ENCODE data around the gene NSF. TPM values are rescaled to one million over a fixed set of nuclear protein-coding genes. Genes with fewer than 3 reads are reported as not detected.
"Not testable (repeated sequence)": the region's sequence is repeated elsewhere in the genome, so short reads cannot be mapped to it uniquely, and the experiment has no call there.

Gene NSF
- total RNA-seq, 2 experiments from 2014 or later, result 49.8 to 52.8 TPM

DNA sequence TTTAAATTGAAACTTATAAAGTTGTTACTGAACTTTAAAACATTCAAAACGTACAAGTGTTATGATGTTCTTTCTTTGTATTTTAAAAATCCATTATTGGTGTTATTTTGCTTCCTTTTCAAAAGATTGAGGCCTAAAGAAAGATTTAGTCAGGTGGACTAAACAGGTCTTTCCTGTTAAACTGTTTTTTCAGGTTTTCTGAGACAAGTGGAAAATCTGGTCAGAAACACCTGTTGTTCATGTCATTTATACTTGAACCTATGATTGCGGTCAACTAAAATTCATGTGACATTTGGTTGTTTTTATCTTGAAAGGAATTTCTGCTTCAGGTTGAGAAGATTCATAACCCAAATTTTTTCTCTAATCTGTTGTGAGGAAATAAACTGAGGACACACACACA, 108.5 kb downstream of the NSF start:
- H3K4me3 Mint-ChIP-seq; H3K36me3 Mint-ChIP-seq; POLR2A ChIA-PET; H3K27me3 Mint-ChIP-seq; H3K27ac Mint-ChIP-seq; H3K4me1 Mint-ChIP-seq; ATAC-seq (ENCODE audit: low read depth); DNase-seq; H3K9me3 Mint-ChIP-seq: not testable (repeated sequence)

DNA sequence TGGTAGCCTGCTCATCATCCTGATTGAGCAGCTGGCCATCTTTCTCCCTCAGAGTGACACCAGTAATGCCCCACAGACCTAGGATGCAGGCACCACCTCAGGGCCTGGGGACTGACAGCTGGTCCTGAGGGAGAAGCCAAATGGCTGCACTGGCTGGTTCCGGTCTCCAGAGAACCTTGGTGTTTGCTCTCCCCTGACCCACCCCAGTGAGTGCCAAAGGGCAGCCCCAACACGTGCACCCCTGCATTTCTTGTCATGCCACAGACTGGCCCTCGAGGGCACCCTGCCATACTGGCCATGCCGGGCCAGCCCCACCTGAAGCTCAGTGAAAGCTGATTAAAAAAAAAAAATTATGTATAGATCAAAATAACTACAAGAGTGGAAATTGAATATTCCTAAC, 127.5 kb downstream of the NSF start:
- DNase-seq, result no peak
- Mint-ChIP-seq H3K9me3 (no peaks in the 10 kb centered on the region), H3K4me3 (no peak overlapping the region), H3K27me3 (no peaks in the 10 kb centered on the region), H3K36me3 (peaks cover 13% of the 10 kb centered on the region), H3K27ac (no peak overlapping the region), H3K4me1 (peaks cover 6% of the 10 kb centered on the region)
- ATAC-seq (ENCODE audit: low read depth), result no peak
- POLR2A ChIA-PET, result no interaction called here

DNA sequence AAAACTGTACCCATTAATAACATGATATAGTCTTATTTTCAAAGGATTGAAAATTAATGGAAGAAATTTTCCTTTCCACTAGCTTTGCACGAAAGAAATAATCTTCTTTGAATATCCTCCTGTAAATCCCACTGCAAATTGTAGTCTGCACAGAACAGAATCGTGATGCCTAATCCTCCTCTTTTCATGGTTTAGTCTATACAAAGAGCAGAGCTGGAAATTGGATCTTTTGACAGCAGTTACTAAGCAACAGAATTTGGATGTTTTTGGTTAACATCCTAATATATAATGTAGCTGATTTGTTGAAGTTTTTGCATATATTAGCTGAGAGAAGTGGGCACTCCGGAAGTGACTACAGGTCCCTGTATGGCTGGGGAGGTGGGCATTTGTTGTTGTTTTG, 129.4 kb downstream of the NSF start:
- no peaks in the 10 kb centered on the region for H3K9me3 Mint-ChIP-seq
- no peak overlapping the region for H3K4me3 Mint-ChIP-seq
- peaks cover 7% of the 10 kb centered on the region for H3K36me3 Mint-ChIP-seq
- DNase-seq (no peak), ATAC-seq (ENCODE audit: low read depth) (no peak)
- no peak overlapping the region for H3K27ac Mint-ChIP-seq
- no peaks in the 10 kb centered on the region for H3K4me1 Mint-ChIP-seq
- POLR2A ChIA-PET, result no interaction called here
- no peaks in the 10 kb centered on the region for H3K27me3 Mint-ChIP-seq

GRCh38 chr17:46720408-46720807, 129.9 kb downstream of the NSF start:
- POLR2A ChIA-PET, result no interaction called here
- H3K27me3 Mint-ChIP-seq, result no peaks in the 10 kb centered on the region
- H3K27ac Mint-ChIP-seq, result no peak overlapping the region
- peaks cover 7% of the 10 kb centered on the region for H3K36me3 Mint-ChIP-seq
- H3K4me1 Mint-ChIP-seq, result no peaks in the 10 kb centered on the region
- H3K4me3 Mint-ChIP-seq, result no peak overlapping the region
- DNase-seq, result no peak
- H3K9me3 Mint-ChIP-seq, result no peaks in the 10 kb centered on the region
- no peak for ATAC-seq (ENCODE audit: low read depth)

- POLR2A ChIA-PET, result no interaction called here
- peaks cover 4% of the 10 kb centered on the region for H3K36me3 Mint-ChIP-seq
- no peak for DNase-seq
- no peak overlapping the region for H3K4me3 Mint-ChIP-seq
- no peaks in the 10 kb centered on the region for H3K9me3 Mint-ChIP-seq
- no peak for ATAC-seq (ENCODE audit: low read depth)
- H3K4me1 Mint-ChIP-seq, result no peaks in the 10 kb centered on the region
- no peak overlapping the region for H3K27ac Mint-ChIP-seq
- H3K27me3 Mint-ChIP-seq, result no peaks in the 10 kb centered on the region
These were observed 132.3 kb downstream of the NSF start for GRCh38 chr17:46722662-46723285.

DNA sequence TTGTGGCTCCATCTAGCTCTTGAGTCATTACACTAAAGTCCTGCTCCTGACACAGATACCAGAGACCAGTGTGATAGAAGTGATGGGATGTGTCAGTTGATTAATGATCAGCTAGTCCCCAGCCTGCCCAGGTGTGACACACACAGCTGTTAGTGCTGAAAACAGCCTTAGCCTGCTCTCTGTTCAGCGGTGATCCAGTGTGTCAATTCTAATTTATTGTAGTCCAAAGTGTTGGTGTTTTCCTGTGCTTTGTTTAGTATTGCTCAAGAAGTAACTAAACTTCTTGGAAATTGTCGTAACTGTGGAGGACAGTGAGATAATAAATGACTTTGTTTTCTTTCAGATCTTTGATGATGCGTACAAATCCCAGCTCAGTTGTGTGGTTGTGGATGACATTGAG, 135.7 kb downstream of the NSF start:
- Mint-ChIP-seq H3K27me3 (no peaks in the 10 kb centered on the region), H3K4me1 (no peaks in the 10 kb centered on the region), H3K27ac (no peak overlapping the region), H3K4me3 (no peak overlapping the region), H3K9me3 (no peaks in the 10 kb centered on the region), H3K36me3 (peaks cover 8% of the 10 kb centered on the region)
- ATAC-seq (ENCODE audit: low read depth) (no peak), DNase-seq (no peak)
- POLR2A ChIA-PET, result no interaction called here

DNA sequence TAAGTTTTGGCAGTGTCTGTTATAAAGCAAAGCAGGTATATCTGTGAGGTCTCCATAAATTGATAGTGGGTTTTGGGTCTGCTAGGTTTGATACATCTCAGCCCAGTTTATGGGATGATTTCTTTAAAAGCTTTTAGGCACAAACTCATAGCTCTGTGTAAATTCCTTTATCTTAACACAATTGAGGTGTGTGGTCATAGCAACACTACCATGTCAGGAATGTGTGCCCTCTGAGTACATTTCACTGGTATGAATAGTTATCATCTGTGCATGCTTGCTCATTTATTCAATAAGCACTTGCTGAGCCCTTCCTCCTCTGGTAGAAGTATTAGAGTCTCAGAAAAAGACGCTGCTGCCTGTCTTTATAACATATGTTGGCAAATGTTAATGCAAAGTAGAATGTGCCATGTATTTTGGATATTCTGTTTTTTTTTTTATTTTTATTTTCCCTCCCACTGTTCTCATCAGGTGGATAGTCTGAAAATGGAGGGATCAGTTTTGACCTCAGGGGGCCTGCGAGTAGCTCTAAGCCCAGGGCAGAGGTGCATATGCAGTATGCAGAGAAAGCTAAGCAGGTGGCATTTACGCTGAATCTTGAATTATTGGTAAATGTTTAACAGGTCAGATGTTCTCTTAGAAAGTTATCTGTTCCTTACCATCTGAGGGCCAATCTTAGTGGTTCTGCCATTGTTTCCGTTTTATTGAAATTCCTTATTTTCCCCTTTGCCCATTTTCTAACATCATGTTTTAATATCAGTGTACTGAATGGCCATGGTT, 137.3 kb downstream of the NSF start:
- POLR2A ChIA-PET, result no interaction called here
- no peak for DNase-seq
- Mint-ChIP-seq H3K4me1 (no peaks in the 10 kb centered on the region), H3K9me3 (no peaks in the 10 kb centered on the region), H3K27me3 (no peaks in the 10 kb centered on the region), H3K4me3 (no peak overlapping the region), H3K36me3 (peaks cover 6% of the 10 kb centered on the region), H3K27ac (no peak overlapping the region)
- no peak for ATAC-seq (ENCODE audit: low read depth)

GRCh38 chr17:46730026-46730425, 139.6 kb downstream of the NSF start:
- Mint-ChIP-seq H3K9me3 (no peaks in the 10 kb centered on the region), H3K27me3 (no peaks in the 10 kb centered on the region), H3K36me3 (peaks cover 4% of the 10 kb centered on the region), H3K4me1 (no peaks in the 10 kb centered on the region), H3K4me3 (no peak overlapping the region), H3K27ac (no peak overlapping the region)
- no peak for ATAC-seq (ENCODE audit: low read depth)
- POLR2A ChIA-PET, result no interaction called here
- DNase-seq, result no peak

DNA sequence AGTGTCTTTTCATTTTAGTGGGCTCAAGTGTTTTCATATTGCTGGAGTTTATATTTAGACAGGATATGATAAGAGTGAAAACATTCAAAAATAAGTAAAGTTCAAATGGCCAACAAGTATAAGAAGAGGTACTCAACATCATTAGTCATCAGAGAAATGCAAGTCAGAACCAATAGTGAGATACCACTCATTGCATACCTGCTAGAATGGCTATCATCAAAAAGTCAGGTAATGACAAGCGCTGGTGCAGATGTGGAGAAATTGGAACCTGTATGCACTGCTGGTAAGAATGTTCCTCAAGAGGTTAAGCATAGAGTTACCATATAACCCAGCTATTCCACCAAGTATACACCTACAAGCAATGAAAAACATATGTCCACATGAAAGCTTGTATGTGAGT, 140.2 kb downstream of the NSF start:
- no peak overlapping the region for H3K27ac Mint-ChIP-seq
- H3K36me3 Mint-ChIP-seq, result peaks cover 4% of the 10 kb centered on the region
- no peak for ATAC-seq (ENCODE audit: low read depth)
- H3K9me3 Mint-ChIP-seq, result no peaks in the 10 kb centered on the region
- no peak for DNase-seq
- no peaks in the 10 kb centered on the region for H3K27me3 Mint-ChIP-seq
- no peak overlapping the region for H3K4me3 Mint-ChIP-seq
- no peaks in the 10 kb centered on the region for H3K4me1 Mint-ChIP-seq
- POLR2A ChIA-PET, result no interaction called here

GRCh38 chr17:46732160-46732559, 141.7 kb downstream of the NSF start:
- no peaks in the 10 kb centered on the region for H3K9me3 Mint-ChIP-seq
- POLR2A ChIA-PET, result no interaction called here
- no peak overlapping the region for H3K4me3 Mint-ChIP-seq

DNA sequence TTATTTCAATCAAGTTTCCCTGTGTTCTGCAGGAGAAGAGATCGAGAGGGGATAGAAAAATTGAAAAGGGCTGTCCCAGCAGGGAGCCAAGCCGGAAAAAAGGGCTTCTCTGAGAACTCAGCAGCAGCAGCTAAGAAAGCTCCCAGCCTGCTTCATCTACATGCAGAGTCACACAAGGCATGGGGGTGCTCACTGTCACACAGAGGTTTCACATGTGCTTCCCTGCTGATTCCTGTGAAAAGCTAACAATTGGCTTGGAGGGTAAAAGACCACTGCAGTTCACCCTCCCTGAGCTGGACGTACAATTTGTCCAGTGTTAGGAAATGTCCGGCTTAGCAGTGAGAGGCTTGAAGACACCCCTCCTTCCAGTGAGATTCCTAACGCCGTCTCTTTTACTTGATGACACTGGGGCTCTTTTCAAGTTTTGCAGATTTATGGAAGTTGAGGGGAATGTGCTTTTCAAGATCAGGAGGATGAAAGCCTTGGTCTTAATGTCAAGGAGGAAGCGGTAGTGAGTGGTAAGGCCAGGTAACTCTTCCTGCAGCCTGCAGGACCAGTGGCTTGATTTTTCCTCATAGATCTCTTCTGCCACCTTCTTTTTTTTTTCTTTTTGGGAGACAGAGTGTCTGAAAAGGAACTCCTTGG, 142.4 kb downstream of the NSF start:
- no peaks in the 10 kb centered on the region for H3K9me3 Mint-ChIP-seq

More at GRCh38 chr17:46732160-46732559, 141.7 kb downstream of the NSF start:
- no peaks in the 10 kb centered on the region for H3K4me1 Mint-ChIP-seq
- no peaks in the 10 kb centered on the region for H3K27me3 Mint-ChIP-seq
- H3K36me3 Mint-ChIP-seq, result peaks cover 4% of the 10 kb centered on the region
- no peak for DNase-seq
- no peak for ATAC-seq (ENCODE audit: low read depth)
- H3K27ac Mint-ChIP-seq, result no peak overlapping the region

GRCh38 chr17:46733837-46734475, 143.5 kb downstream of the NSF start:
- H3K9me3 Mint-ChIP-seq, result no peaks in the 10 kb centered on the region
- POLR2A ChIA-PET, result no interaction called here
- H3K4me1 Mint-ChIP-seq, result no peaks in the 10 kb centered on the region
- H3K27me3 Mint-ChIP-seq, result no peaks in the 10 kb centered on the region
- no peak overlapping the region for H3K27ac Mint-ChIP-seq
- H3K36me3 Mint-ChIP-seq, result peaks cover 6% of the 10 kb centered on the region
- DNase-seq, result no peak
- ATAC-seq (ENCODE audit: low read depth), result no peak
- H3K4me3 Mint-ChIP-seq, result no peak overlapping the region

More for the DNA sequence above, 142.4 kb downstream of the NSF start:
- POLR2A ChIA-PET, result no interaction called here
- Mint-ChIP-seq H3K4me3 (no peak overlapping the region), H3K27ac (no peak overlapping the region), H3K27me3 (no peaks in the 10 kb centered on the region), H3K36me3 (peaks cover 4% of the 10 kb centered on the region), H3K4me1 (no peaks in the 10 kb centered on the region)
- ATAC-seq (ENCODE audit: low read depth) (no peak), DNase-seq (no peak)

DNA sequence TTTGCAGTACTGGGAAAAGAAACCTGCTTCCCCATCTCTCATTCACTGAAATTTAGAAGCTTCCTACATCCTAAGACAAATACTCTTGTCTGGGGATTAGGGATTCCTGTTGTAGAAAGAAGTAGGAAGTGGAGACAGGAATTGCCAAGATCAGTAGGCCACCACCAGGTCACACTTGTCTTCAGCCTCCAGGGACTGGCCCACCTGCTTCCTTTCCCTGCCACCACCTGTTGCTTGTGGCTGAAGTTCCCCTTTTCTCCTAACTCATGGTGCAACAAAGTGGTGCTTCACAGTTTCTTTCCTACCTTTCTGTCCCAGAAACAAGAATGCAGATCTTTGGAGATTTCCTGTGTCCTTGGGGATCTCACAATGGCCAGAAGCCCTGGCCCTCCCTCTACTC, 145.6 kb downstream of the NSF start:
- Mint-ChIP-seq H3K4me3 (no peak overlapping the region), H3K9me3 (no peaks in the 10 kb centered on the region), H3K27me3 (no peaks in the 10 kb centered on the region), H3K27ac (no peak overlapping the region), H3K36me3 (peaks cover 2% of the 10 kb centered on the region), H3K4me1 (no peaks in the 10 kb centered on the region)
- no peak for DNase-seq
- ATAC-seq (ENCODE audit: low read depth), result no peak
- POLR2A ChIA-PET, result no interaction called here

GRCh38 chr17:46737326-46737725, 146.9 kb downstream of the NSF start:
- no peak for DNase-seq

More at GRCh38 chr17:46737326-46737725, 146.9 kb downstream of the NSF start:
- Mint-ChIP-seq H3K9me3 (no peaks in the 10 kb centered on the region), H3K36me3 (peaks cover 2% of the 10 kb centered on the region), H3K4me1 (peaks cover under 1% of the 10 kb centered on the region), H3K27me3 (no peaks in the 10 kb centered on the region), H3K4me3 (no peak overlapping the region), H3K27ac (no peak overlapping the region)
- POLR2A ChIA-PET, result no interaction called here
- ATAC-seq (ENCODE audit: low read depth), result no peak
